Activated naive CD8-positive, alpha-beta T cell (primary cell): Measurements from ENCODE around the gene CDH5.
"Not testable (repeated sequence)": the region's sequence is repeated elsewhere in the genome, so short reads cannot be mapped to it uniquely, and the experiment has no call there.

Source experiments
- H3K27ac Mint-ChIP-seq: one replicate; pipeline ENCODE4 v1.8.0; 2021; ENCODE audit warnings: mixed read lengths
- H3K27me3 Mint-ChIP-seq: one replicate; pipeline ENCODE4 v1.8.0; 2021; ENCODE audit warnings: mixed read lengths
- H3K36me3 Mint-ChIP-seq: one replicate; pipeline ENCODE4 v1.8.0; 2021; ENCODE audit warnings: mixed read lengths
- H3K4me1 Mint-ChIP-seq: one replicate; pipeline ENCODE4 v1.8.0; 2021; ENCODE audit warnings: low read depth, mixed read lengths
- H3K4me3 Mint-ChIP-seq: one replicate; pipeline ENCODE4 v1.8.0; 2021; ENCODE audit warnings: mild to moderate bottlenecking, mixed read lengths
- H3K9me3 Mint-ChIP-seq: one replicate; pipeline ENCODE4 v1.8.0; 2021; ENCODE audit warnings: low read depth, mixed read lengths

Gene CDH5

DNA sequence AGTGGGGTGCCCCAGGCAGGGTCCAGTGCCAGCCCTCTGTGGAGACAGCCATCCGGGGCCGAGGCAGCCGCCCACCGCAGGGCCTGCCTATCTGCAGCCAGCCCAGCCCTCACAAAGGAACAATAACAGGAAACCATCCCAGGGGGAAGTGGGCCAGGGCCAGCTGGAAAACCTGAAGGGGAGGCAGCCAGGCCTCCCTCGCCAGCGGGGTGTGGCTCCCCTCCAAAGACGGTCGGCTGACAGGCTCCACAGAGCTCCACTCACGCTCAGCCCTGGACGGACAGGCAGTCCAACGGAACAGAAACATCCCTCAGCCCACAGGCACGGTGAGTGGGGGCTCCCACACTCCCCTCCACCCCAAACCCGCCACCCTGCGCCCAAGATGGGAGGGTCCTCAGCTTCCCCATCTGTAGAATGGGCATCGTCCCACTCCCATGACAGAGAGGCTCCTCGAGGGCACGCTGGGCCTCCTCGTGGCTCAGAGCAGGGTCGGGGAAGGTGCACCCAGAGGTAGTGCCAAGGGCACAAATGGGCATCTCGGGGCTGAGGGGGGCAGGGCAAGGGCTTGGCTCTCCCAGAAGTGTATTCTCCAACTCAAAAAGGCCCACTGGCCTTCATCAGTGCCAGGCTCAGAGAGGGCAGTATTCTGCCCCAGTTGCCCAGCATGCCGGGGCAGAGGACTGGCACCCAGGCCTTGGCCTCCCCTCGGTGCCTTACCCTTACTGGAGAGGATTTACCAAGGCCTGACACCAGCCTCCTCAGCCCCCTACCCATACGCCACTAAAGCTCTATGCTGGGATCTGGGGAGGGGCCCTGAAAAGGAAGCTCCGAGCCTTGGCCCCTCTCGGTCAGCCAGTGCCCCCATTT, at the start of gene CDH5:
Gene CDH5, plus strand, starts transcription at position 259 of the 867 bp plus-strand sequence. CDS start 12,647 bp downstream, outside the sequence.
- no peak within 1 kb of the TSS for H3K27ac Mint-ChIP-seq
- peaks cover 25% of the 10 kb centered on the region for H3K27me3 Mint-ChIP-seq
- no peaks in the 10 kb centered on the region for H3K9me3 Mint-ChIP-seq
- H3K36me3 Mint-ChIP-seq: no peaks in the 10 kb centered on the region
- no peak within 1 kb of the TSS for H3K4me3 Mint-ChIP-seq
- H3K4me1 Mint-ChIP-seq: no peaks in the 10 kb centered on the region

DNA sequence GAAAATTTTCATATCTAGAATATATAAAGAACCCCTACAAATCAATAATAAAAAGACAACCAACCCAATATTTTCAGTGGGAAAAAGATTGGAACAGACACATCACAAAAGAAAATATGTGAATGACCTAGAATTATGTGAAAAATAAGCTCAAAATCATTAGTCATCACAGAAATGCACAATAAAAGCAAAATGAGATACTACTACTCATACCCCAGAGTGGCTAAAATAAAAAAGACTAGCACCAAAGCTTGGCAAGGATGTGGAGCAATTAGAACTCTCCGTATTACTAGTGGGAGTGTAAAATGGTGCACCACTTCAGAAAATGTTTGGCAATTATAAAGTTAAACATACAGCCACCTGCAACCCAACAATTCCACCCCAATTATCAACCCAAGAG, 48.0 kb upstream of the CDH5 start:
- no peaks in the 10 kb centered on the region for H3K4me1 Mint-ChIP-seq
- no peak overlapping the region for H3K27ac Mint-ChIP-seq
- H3K9me3 Mint-ChIP-seq: no peaks in the 10 kb centered on the region
- no peak overlapping the region for H3K4me3 Mint-ChIP-seq
- H3K36me3 Mint-ChIP-seq: no peaks in the 10 kb centered on the region
- peaks cover 9% of the 10 kb centered on the region for H3K27me3 Mint-ChIP-seq

DNA sequence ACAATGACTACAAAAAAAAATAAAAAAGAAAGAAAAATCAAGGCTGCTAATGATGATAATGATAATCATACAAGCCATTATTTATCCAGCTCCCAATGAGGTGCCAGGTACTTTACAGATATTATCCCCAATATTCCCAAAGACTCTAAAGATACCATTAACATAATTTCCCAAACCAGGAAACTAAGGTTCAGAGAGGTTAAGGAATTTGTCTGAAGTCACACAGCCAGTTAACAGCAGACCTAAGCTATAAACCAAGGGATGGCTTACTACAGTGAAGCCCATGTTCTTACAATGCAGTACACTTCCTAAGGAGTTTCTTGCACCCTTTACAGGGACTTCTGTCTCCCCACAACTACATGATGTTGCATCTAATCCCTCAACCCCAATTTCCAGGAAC, 45.7 kb upstream of the CDH5 start:
- H3K36me3 Mint-ChIP-seq: no peaks in the 10 kb centered on the region
- peaks cover 7% of the 10 kb centered on the region for H3K27me3 Mint-ChIP-seq
- no peak overlapping the region for H3K27ac Mint-ChIP-seq
- H3K4me3 Mint-ChIP-seq: no peak overlapping the region
- H3K9me3 Mint-ChIP-seq: no peaks in the 10 kb centered on the region
- H3K4me1 Mint-ChIP-seq: no peaks in the 10 kb centered on the region

- no peak overlapping the region for H3K27ac Mint-ChIP-seq
- H3K36me3 Mint-ChIP-seq: no peaks in the 10 kb centered on the region
- H3K27me3 Mint-ChIP-seq: peaks cover 7% of the 10 kb centered on the region
Measured at GRCh38 chr16:66322174-66322573, 44.3 kb upstream of the CDH5 start.

DNA sequence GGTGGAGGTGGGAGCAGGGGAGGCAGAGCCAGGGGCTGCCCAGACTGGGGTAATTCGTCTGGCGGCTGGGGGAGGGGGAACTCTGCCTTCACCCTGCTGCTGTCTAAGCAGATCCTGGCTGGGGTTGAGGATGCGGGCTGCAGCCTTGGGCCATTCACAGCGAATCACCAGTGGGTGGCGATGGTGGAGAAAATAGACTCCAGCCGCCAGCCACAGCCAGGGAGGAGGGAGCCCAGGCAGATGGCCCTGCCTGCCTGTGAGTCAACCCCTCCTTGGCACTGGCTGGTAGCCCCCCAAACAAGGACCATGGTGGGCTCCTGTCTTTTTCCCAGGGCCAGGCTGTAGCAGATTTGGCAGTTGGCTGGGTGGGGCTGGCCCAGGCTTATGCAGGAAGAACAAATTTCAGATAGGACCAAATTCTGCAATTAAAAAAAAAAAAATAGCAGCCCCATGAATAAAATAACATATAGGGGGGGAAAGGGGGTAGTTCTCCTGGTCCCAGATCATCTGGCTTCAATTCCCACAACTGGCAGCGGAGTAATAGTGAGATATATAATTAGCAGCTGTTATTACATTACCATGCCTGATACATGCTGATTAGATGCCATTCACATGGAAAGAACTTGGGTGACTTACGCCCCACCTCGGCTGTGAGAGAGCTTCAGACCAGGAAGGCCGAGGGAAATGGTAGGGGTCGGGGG, 41.5 kb upstream of the CDH5 start:
- Mint-ChIP-seq H3K4me1 (no peaks in the 10 kb centered on the region), H3K9me3 (no peaks in the 10 kb centered on the region), H3K36me3 (no peaks in the 10 kb centered on the region), H3K4me3 (no peak overlapping the region), H3K27me3 (peaks cover 2% of the 10 kb centered on the region), H3K27ac (no peak overlapping the region)

More at GRCh38 chr16:66322174-66322573, 44.3 kb upstream of the CDH5 start:
- no peak overlapping the region for H3K4me3 Mint-ChIP-seq
- no peaks in the 10 kb centered on the region for H3K9me3 Mint-ChIP-seq
- H3K4me1 Mint-ChIP-seq: no peaks in the 10 kb centered on the region

GRCh38 chr16:66325717-66326376, 40.6 kb upstream of the CDH5 start:
- Mint-ChIP-seq H3K9me3 (peaks cover 3% of the 10 kb centered on the region), H3K4me1 (no peaks in the 10 kb centered on the region), H3K36me3 (no peaks in the 10 kb centered on the region), H3K27me3 (peaks cover 2% of the 10 kb centered on the region), H3K27ac (no peak overlapping the region), H3K4me3 (no peak overlapping the region)

GRCh38 chr16:66326991-66327513, 39.4 kb upstream of the CDH5 start:
- Mint-ChIP-seq H3K36me3 (no peaks in the 10 kb centered on the region), H3K4me3 (no peak overlapping the region), H3K27me3 (peaks cover 2% of the 10 kb centered on the region), H3K9me3 (peaks cover 3% of the 10 kb centered on the region), H3K27ac (no peak overlapping the region), H3K4me1 (no peaks in the 10 kb centered on the region)

GRCh38 chr16:66328282-66328681, 38.2 kb upstream of the CDH5 start:
- H3K4me1 Mint-ChIP-seq: no peaks in the 10 kb centered on the region
- no peaks in the 10 kb centered on the region for H3K36me3 Mint-ChIP-seq
- H3K9me3 Mint-ChIP-seq: peaks cover 3% of the 10 kb centered on the region
- peaks cover 6% of the 10 kb centered on the region for H3K27me3 Mint-ChIP-seq
- H3K27ac Mint-ChIP-seq: no peak overlapping the region
- no peak overlapping the region for H3K4me3 Mint-ChIP-seq

- H3K27ac Mint-ChIP-seq, H3K9me3 Mint-ChIP-seq, H3K4me1 Mint-ChIP-seq, H3K27me3 Mint-ChIP-seq, H3K36me3 Mint-ChIP-seq, H3K4me3 Mint-ChIP-seq: not testable (repeated sequence)
Measured at GRCh38 chr16:66331464-66331863, 35.0 kb upstream of the CDH5 start.

DNA sequence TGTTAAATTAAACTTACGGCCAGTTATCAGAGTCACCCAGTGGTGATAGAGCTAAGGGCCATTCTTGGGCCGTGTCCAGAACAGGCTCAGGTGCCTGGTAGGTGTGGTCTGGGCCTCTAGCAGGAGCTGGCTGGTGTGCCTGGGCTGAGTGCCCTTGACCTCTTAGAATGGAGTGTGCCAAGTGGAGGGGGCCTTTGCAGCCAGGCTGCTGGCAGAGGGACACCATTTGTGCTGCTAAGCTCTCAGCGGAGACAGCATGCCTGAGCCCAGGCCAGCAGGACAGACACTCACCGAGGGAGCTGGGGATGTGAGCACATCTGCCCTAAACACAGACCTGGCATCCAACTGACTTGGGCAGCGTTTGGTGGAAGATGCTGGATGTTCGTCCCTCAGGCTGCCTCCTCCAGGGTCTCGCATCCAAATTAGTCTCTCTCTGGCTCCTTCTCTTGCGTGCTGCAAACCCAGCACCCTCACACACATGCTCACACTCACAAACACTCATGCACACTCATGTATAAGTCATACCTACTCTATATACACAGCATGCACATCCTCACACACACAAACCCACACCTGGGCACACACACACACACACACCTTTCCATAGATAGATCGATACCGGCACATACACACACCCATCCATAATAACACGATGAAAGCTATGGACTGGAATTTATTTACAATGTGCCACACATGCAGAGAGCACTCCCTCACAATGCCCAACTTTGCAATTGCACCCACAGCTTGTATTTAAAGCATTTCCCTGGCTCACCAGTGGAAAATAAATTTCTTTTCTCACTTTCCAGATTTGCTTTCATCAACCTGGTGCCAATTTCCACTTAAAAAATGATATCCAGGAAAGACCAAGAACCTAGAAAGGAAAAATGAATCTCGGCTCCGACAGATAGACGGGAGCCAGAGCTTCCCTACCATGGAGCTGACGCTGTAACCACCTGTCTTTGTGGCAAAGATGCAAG, 33.6 kb upstream of the CDH5 start:
- H3K9me3 Mint-ChIP-seq: peaks cover 3% of the 10 kb centered on the region
- H3K4me1 Mint-ChIP-seq: no peaks in the 10 kb centered on the region
- H3K36me3 Mint-ChIP-seq: no peaks in the 10 kb centered on the region
- H3K27ac Mint-ChIP-seq: no peak overlapping the region
- H3K27me3 Mint-ChIP-seq: peaks cover 6% of the 10 kb centered on the region
- no peak overlapping the region for H3K4me3 Mint-ChIP-seq

DNA sequence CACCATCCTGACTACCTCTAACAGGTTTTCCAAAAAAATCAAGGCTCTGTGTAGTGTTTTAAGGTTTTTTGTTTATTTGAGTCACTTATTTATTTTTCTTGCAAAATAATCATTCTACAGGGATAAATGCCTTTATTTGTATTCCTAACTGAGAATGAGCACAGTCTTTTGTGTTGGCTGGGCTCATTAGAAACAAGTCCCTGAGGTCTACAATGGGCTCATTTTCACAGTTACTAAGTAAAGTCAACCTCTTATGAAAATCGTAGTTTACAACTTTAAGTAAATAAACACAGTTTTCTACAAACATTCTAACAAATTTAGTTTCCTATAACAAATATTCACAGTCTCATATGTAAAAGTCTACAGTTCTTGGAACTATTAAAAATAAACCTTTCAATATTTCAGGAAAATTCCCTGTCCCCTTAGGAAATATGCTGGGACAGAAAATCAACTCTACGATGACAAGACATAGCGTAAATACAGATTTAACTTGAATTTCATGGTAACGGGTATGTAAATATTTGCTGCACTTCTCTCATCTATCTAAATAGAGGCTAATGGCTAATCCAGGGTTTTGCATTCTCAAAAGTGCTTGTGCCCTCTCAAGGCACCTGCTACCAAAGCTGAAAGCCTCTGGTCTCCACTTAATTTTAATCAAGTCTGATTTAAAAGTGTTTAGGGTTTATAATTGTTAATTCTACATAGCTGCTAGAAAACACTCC, 31.5 kb upstream of the CDH5 start:
- Mint-ChIP-seq H3K27me3 (peaks cover 4% of the 10 kb centered on the region), H3K4me3 (no peak overlapping the region), H3K36me3 (no peaks in the 10 kb centered on the region), H3K27ac (no peak overlapping the region), H3K4me1 (no peaks in the 10 kb centered on the region), H3K9me3 (peaks cover 3% of the 10 kb centered on the region)

DNA sequence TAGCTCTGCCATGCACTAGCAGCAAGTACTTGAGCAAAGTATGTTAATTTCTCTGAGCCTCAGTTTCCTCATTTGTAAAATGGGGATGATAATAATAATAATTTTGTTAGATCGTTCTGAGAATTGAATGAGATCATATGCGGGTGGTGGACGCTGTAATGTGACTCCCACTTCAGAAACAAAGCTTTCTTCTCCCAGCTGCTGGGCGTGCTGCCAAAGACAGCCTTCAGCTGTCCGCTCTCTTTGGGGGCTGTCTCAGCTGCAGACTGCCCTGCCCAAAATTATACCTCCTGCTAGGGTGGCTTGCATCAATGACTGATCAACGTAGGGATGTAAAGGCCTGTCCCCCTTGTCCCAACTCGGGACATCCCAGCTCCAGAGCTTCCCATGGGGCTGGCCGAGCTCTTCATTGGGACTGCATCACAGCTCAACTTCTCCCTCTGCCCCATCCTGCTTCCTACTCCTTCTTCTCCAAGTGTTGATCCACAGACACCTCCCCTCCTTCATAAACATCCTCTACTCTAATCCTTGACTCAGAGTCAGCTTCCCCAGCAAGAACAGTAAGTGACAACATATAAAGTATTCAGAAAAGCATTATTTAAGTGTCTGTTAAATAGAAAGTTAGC, 30.7 kb upstream of the CDH5 start:
- peaks cover under 1% of the 10 kb centered on the region for H3K9me3 Mint-ChIP-seq
- peaks cover 4% of the 10 kb centered on the region for H3K27me3 Mint-ChIP-seq
- no peaks in the 10 kb centered on the region for H3K36me3 Mint-ChIP-seq
- H3K4me3 Mint-ChIP-seq: no peak overlapping the region
- H3K4me1 Mint-ChIP-seq: no peaks in the 10 kb centered on the region
- H3K27ac Mint-ChIP-seq: no peak overlapping the region

- Mint-ChIP-seq H3K4me3 (no peak overlapping the region), H3K27me3 (peaks cover 6% of the 10 kb centered on the region), H3K9me3 (no peaks in the 10 kb centered on the region), H3K36me3 (no peaks in the 10 kb centered on the region), H3K27ac (no peak overlapping the region), H3K4me1 (no peaks in the 10 kb centered on the region)
Measured at GRCh38 chr16:66337463-66338188, 28.9 kb upstream of the CDH5 start.
